DND-41 (cell line): ENCODE measurements around the gene MAP4.
"Not testable (repeated sequence)": the region's sequence is repeated elsewhere in the genome, so short reads cannot be mapped to it uniquely, and the experiment has no call there.

Experiments
- ATAC-seq: fragments of 200-7000 bp; cut with Tn5 transposase; 3 replicates; pipeline ENCODE4 v1.9.1; 2021; ENCODE audit warnings: low read depth; ENCODE audit not compliant: insufficient read depth
- DNase-seq: peaks from one replicate; pipeline ENCODE4 v3.0.0-alpha.2; 2020
- H2AFZ ChIP-seq: 2 replicates; pipeline ENCODE4 v1.6.0; 2012; ENCODE audit warnings: low read depth, low read length
- H3K27ac ChIP-seq: 2 replicates; pipeline ENCODE4 v1.5.1; 2012; ENCODE audit warnings: low read length, inconsistent platforms
- H3K27me3 ChIP-seq: fragments of 200-600 bp; sonication (generic); 2 replicates; pipeline ENCODE4 v1.6.0; 2012; ENCODE audit warnings: low read length, mild to moderate bottlenecking, inconsistent platforms; ENCODE audit not compliant: insufficient read depth, poor library complexity
- H3K36me3 ChIP-seq: 2 replicates; pipeline ENCODE4 v1.5.1; 2012; ENCODE audit warnings: low read length, inconsistent platforms; ENCODE audit not compliant: insufficient read depth
- H3K4me1 ChIP-seq: 2 replicates; pipeline ENCODE4 v1.5.1; 2012; ENCODE audit warnings: mild to moderate bottlenecking, low read length; ENCODE audit not compliant: insufficient read depth
- H3K4me2 ChIP-seq: 2 replicates; pipeline ENCODE4 v1.6.0; 2012; ENCODE audit warnings: mild to moderate bottlenecking, moderate library complexity, low read length, inconsistent platforms; ENCODE audit not compliant: insufficient read depth
- H3K4me3 ChIP-seq, 2 experiments: fragments of 200-600 bp in 1 of 2; shearing (Covaris generic) in 1 of 2; 2 replicates each; pipeline ENCODE4 v1.5.1; 2012 to 2016; ENCODE audit warnings: inconsistent platforms in 2 of 2, low read length in 2 of 2, mild to moderate bottlenecking in 2 of 2, low read depth in 1 of 2, moderate library complexity in 1 of 2
- H3K79me2 ChIP-seq: 2 replicates; pipeline ENCODE4 v1.6.0; 2012; ENCODE audit warnings: low read length, inconsistent platforms; ENCODE audit not compliant: insufficient read depth
- H3K9ac ChIP-seq: 2 replicates; pipeline ENCODE4 v1.6.0; 2012; ENCODE audit warnings: low read depth, mild to moderate bottlenecking, inconsistent platforms, low read length, moderate library complexity
- H3K9me3 ChIP-seq: 2 replicates; pipeline ENCODE4 v1.5.1; 2012; ENCODE audit warnings: low read length, moderate library complexity, mild to moderate bottlenecking, inconsistent platforms; ENCODE audit not compliant: insufficient read depth, severe bottlenecking
- H4K20me1 ChIP-seq: 2 replicates; pipeline ENCODE4 v1.6.0; 2012; ENCODE audit warnings: low read length; ENCODE audit not compliant: insufficient read depth
- EZH2 ChIP-seq: IDR thresholded peaks from 3 replicates; pipeline ENCODE4 v1.6.1; 2012; ENCODE audit warnings: borderline replicate concordance, low read depth, mild to moderate bottlenecking, moderate library complexity, low read length, inconsistent platforms; ENCODE audit not compliant: severe bottlenecking
- TF ChIP-seq, protein P1 (sequence below): IDR thresholded peaks from 2 replicates; pipeline ENCODE4 v1.5.1; 2012; ENCODE audit warnings: borderline replicate concordance, low read length, moderate library complexity, mild to moderate bottlenecking; ENCODE audit not compliant: poor library complexity, severe bottlenecking; ENCODE audit errors: extremely low read depth

MAP4 gene

DNA sequence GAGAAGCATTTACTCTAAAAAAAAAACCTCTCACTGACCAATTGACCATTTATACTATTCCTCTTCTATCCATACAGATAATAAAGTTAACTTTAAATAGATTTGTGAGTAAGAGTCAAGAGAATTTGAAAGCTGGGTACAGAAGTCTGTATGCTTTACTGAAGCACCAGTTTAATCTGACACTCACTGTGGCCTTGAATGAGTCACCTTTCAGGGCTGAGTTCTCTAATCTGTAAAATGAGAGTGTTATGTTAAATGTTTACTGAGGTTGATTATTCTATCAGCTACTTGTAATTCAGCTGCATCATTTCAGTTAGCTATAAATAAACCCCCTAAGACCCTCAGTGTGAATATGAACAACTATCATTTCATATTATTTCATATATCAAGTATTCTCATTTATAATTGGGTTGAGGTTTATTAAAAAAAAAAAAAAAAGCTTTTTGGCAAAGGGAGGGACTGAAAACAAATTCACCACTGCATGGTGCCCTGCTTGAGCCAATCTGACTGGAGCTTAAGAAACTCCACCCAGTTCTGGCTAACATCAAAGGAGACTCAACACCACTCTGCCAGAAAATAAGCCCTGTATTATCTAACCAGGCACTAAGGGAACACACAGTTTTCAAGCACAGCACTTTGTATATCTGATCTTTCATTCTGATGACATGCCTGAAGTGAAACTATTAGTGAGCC is 2.8 kb downstream of the MAP4 start:
- Histone ChIP-seq H4K20me1 (peaks cover 16% of the 10 kb centered on the region), H3K27me3 (no peaks in the 10 kb centered on the region), H3K79me2 (peaks cover 58% of the 10 kb centered on the region), H3K36me3 (peaks cover 9% of the 10 kb centered on the region; the same call in 1 of the 2 replicates), H3K9me3 (no peaks in the 10 kb centered on the region), H3K4me2 (no peak overlapping the region), H3K4me3 (no peak overlapping the region), H3K9ac (no peak overlapping the region), H3K4me1 (peaks cover 36% of the 10 kb centered on the region), H3K27ac (no peak overlapping the region), H2AFZ (no peak overlapping the region)
- TF ChIP-seq EZH2 = no peak
- DNase-seq (no peak), ATAC-seq (no peak)

DNA sequence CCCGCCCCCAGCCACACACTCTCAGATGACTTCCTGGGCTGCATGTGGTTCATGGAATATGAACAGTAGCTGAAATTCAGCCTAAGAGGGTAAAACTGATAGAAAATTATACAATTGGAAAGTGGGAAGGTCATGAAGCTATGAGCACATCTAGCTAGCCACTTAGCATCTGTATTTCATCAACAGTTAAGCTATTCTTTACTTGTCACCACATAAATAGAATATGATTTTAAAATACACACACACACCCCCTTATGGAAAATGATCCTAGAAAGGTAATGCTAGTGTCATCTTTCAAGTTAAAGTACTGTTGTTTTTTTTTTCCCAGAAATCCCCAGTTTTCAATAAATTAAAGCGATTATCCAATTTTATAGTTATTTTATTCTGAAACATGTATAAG is 3.6 kb downstream of the MAP4 start:
- no peak overlapping the region for H3K4me3 ChIP-seq
- DNase-seq (no peak), ATAC-seq (no peak)
- H3K27ac ChIP-seq = no peak overlapping the region
- peaks cover 29% of the 10 kb centered on the region for H3K4me1 ChIP-seq
- H3K9me3 ChIP-seq = no peaks in the 10 kb centered on the region
- no peak overlapping the region for H3K4me2 ChIP-seq
- H3K27me3 ChIP-seq = no peaks in the 10 kb centered on the region
- H3K36me3 ChIP-seq = peaks cover 9% of the 10 kb centered on the region; the same call in 1 of the 2 replicates
- TF ChIP-seq, protein P1, sequence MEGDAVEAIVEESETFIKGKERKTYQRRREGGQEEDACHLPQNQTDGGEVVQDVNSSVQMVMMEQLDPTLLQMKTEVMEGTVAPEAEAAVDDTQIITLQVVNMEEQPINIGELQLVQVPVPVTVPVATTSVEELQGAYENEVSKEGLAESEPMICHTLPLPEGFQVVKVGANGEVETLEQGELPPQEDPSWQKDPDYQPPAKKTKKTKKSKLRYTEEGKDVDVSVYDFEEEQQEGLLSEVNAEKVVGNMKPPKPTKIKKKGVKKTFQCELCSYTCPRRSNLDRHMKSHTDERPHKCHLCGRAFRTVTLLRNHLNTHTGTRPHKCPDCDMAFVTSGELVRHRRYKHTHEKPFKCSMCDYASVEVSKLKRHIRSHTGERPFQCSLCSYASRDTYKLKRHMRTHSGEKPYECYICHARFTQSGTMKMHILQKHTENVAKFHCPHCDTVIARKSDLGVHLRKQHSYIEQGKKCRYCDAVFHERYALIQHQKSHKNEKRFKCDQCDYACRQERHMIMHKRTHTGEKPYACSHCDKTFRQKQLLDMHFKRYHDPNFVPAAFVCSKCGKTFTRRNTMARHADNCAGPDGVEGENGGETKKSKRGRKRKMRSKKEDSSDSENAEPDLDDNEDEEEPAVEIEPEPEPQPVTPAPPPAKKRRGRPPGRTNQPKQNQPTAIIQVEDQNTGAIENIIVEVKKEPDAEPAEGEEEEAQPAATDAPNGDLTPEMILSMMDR = no peak
- TF ChIP-seq EZH2 = no peak
- H4K20me1 ChIP-seq = peaks cover 16% of the 10 kb centered on the region
- no peak overlapping the region for H3K9ac ChIP-seq
- peaks cover 54% of the 10 kb centered on the region for H3K79me2 ChIP-seq
- no peak overlapping the region for H2AFZ ChIP-seq

- H3K4me1 ChIP-seq, DNase-seq, H3K36me3 ChIP-seq, H3K4me2 ChIP-seq, H3K9me3 ChIP-seq, H3K4me3 ChIP-seq, H3K27ac ChIP-seq, H3K27me3 ChIP-seq, H2AFZ ChIP-seq, H3K9ac ChIP-seq, ATAC-seq: not testable (repeated sequence)
- peaks cover 12% of the 10 kb centered on the region for H4K20me1 ChIP-seq
- H3K79me2 ChIP-seq = peaks cover 35% of the 10 kb centered on the region
These were observed 8.2 kb downstream of the MAP4 start for GRCh38 chr3:48008066-48008465.

GRCh38 chr3:48007361-48007760 is 8.9 kb downstream of the MAP4 start:
- H3K4me1 ChIP-seq, H2AFZ ChIP-seq, ATAC-seq, H3K4me2 ChIP-seq, H3K27ac ChIP-seq, H3K27me3 ChIP-seq, H3K9ac ChIP-seq, DNase-seq, H3K36me3 ChIP-seq, H3K4me3 ChIP-seq, H3K9me3 ChIP-seq: not testable (repeated sequence)
- Histone ChIP-seq H4K20me1 (peaks cover 12% of the 10 kb centered on the region), H3K79me2 (peaks cover 35% of the 10 kb centered on the region)

DNA sequence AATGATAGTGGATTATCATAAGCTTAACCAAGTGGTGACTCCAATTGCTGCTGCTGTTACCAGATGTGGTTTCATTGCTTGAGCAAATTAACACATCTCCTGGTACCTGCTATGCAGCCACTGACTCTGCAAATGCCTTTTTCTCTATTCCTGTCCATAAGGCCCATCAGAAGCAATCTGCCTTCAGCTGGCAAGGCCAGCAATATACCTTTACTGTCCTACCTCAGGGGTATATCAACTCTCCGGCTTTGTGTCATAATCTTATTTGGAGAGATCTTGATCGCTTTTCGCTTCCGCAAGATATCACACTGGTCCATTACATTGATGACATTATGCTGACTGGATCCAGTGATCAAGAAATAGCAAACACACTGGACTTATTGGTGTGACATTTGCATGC is 9.4 kb downstream of the MAP4 start:
- not testable (repeated sequence) for H3K4me1 ChIP-seq
- Histone ChIP-seq H3K79me2 (peaks cover 35% of the 10 kb centered on the region), H4K20me1 (peaks cover 12% of the 10 kb centered on the region)

More for the DNA sequence above, 9.4 kb downstream of the MAP4 start:
- not testable (repeated sequence) for H3K4me3 ChIP-seq, DNase-seq, H3K27me3 ChIP-seq, H3K9me3 ChIP-seq, H3K27ac ChIP-seq, ATAC-seq, H2AFZ ChIP-seq, H3K9ac ChIP-seq, H3K36me3 ChIP-seq, H3K4me2 ChIP-seq
